GM23248 (cell line): ENCODE measurements around the gene EVL.

ENCODE experiments used
- EZH2 ChIP-seq: fragments of 200-600 bp; sonication (generic); IDR thresholded peaks from 2 replicates; pipeline ENCODE4 v1.6.1; 2018; ENCODE audit warnings: antibody characterized with exemption, mild to moderate bottlenecking; ENCODE audit not compliant: insufficient read depth, poor library complexity, severe bottlenecking
- EZH2phosphoT487 ChIP-seq: fragments of 200-600 bp; sonication (generic); IDR thresholded peaks from 2 replicates; pipeline ENCODE4 v1.6.1; 2018; ENCODE audit warnings: antibody characterized with exemption, moderate library complexity, mild to moderate bottlenecking, low read depth; ENCODE audit not compliant: insufficient read depth

GRCh38 chr14:100160534-100160916 is 95.3 kb downstream of the EVL start:
- TF ChIP-seq EZH2: no peak
- TF ChIP-seq EZH2phosphoT487: no peak
